TTC549 (cell line): ENCODE data around the gene CWC27.

Experiments used
- FAIRE-seq: peaks from 2 replicates; lab custom pipeline; 2012; peaks lifted over from hg19 to GRCh38; lab: Jason Lieb, UNC

The CWC27 gene

DNA sequence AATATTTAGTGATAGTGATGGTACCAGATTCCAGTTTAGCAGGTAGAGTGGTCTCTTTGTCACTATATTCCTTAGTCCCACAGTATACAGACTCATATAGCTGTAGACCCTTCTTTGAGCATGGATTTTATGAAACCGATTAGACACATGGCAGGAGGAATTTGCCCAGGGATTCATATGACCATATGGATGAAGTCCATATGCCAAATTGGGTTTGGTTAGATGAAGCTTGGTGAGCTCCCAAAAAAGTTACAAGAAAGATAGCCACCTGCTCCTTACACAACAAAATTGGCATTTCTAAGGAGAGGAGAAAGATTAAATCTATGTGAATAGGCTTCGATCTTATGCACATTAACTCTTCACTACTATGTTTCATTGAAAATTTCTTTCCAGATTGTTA is 211.4 kb downstream of the CWC27 start:
- FAIRE-seq, result no peak

- no peak for FAIRE-seq
Measured at GRCh38 chr5:64987768-64988167, 219.0 kb downstream of the CWC27 start.

DNA sequence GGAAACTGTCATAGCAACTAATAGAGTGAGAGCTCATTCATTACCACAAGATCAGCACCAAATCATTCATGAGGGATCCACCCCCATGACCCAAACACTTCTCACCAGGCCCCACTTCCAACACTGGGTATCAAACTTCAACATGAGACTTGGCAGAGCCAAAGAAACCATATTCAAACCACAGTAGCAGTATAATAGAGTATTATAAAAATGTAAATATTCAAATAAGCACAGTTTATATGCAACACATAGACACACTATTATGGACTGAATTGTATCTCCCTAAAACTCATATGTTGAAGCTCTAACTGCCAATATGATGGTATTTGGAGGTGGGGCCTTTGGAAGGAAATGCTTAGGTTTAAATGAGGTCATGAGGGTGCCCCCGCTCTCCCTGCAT is 240.5 kb downstream of the CWC27 start:
- no peak for FAIRE-seq

GRCh38 chr5:65010841-65011240 is 242.1 kb downstream of the CWC27 start:
- FAIRE-seq, result no peak

GRCh38 chr5:65012301-65012892 is 243.7 kb downstream of the CWC27 start:
- no peak for FAIRE-seq

- no peak for FAIRE-seq
Measured at GRCh38 chr5:65013166-65013565, 244.4 kb downstream of the CWC27 start.

- peak; percentile 99 for FAIRE-seq
Measured at GRCh38 chr5:65014769-65015168, 246.0 kb downstream of the CWC27 start.

DNA sequence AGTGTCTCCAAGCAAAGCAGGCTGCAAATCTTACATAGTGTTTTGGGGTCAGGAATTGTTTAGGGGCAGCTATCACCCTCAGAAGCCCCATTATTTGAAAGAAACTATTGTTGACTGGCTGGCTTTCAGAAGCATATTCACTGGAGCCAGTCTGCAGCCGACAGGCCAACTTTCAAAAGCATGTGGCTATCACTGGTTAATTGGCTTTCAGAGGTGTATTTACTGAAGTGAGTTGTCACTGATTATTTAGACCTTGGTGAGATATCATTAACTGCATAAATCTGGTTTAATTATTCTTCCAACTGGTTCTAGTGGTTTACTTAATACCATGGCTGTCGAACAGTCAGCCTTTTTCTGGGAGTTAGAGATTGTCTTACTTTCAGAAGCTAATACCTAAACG is 247.0 kb downstream of the CWC27 start:
- FAIRE-seq, result no peak

DNA sequence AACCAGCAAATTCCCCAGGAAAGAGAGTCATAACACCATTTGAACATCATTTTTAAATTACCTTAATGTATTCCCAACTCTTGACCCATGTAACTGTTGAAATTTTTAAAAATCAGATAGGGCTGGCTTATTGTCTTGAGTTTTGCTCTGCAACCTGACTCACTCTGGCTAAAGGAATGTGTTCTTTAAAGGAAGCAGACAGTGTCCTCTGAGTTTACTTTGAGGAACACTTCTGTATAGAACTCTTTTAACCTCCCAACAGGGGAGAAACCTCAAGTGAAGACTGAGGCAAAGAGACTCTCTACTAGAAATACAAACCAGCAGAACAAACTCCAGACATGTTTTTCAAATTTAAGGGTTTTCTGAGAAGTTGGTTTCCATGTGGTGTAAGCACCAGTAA is 248.9 kb downstream of the CWC27 start:
- no peak for FAIRE-seq

- no peak for FAIRE-seq
Measured at GRCh38 chr5:65018763-65019162, 250.0 kb downstream of the CWC27 start.

GRCh38 chr5:65020492-65020891 is 251.8 kb downstream of the CWC27 start:
- FAIRE-seq, result no peak

GRCh38 chr5:65021527-65022226 is 252.9 kb downstream of the CWC27 start:
- no peak for FAIRE-seq

DNA sequence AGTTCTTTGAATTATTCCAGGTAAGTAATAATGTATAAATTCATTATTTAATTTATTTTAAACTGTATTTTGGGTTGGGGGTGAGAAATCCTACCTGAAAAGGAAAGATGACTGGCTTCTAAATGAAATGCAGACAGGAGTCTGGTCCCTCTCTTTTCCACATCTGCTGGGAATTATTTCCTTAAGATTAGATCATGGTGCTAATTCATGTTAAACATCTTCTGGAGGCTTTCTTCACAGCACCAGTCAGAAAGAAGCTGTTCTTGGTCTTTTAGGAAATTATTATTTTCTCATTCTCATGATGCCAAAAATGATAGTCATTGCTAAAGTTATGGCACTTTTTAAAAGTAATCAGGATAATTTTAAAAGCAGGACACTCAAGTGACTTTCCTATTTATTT is 254.2 kb downstream of the CWC27 start:
- FAIRE-seq, result no peak

DNA sequence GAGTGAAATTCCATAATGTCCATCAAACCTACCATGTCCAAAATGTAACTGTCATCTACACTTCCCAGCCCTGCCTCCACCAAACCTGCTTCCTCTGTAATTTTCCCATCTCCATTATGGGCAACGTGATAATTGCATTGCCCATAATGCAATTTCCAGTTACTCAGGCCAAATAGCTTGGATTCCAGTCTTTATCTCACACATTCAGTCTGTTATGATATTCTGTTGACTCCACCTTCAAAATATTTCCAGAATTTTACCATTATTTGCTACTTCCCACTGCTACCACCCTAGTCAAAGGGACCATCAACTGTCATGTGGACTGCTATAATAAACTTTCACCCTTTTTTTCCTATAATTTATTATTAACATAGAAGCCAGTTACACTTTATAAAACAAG is 256.0 kb downstream of the CWC27 start:
- FAIRE-seq, result no peak

DNA sequence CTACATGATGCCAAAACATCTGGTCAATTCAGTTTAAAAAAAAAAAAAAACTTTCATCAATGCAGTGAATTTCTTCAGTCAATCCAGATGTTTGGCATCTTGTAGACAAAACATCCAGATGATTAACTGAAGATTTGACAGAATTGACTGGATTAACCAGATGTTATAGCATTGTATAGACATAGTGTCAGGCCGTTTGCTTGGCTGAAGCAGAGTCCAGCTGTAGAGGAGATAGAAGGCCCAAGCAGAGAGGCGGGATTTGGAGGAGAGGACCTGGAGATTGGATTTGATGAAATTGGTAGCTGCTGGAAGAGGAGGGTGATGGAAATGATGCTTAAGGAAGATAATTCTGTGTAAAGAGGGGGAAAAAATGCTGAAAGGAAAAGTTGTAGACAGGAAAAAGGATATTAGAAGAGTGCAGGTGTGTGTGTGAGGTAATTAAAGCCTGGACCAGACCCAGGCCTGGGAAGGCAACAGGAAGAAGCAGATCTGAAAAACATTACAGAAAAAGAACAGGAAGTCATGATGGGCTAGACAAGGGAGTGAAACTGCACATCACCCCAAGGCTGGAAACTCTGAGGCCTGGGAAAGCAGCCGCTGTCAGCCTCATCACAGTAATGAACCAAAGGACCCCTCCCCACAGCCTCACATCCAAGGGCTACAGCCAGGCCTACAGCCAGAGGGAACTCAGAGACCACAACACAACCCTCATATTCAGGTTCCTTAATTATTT is 258.3 kb downstream of the CWC27 start:
- FAIRE-seq, result no peak

DNA sequence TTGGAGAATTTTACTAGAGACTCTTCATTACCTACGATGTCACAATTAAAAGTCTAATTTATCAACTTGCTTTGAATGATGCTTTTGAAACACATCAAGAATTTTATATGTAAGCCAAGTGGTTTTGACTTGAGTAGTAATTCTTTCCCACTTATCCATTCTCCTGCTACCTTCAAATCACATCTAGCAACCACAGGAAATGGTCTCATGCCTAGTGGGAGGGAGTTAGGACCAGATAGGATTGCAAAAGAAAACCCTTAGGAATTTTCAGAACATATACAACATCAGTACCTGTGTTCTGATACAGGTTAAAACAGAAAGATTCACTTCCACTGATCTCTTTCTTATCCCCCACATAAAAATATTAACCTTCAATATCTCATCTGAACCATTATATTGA is 260.4 kb downstream of the CWC27 start:
- FAIRE-seq, result no peak

GRCh38 chr5:65030056-65030455 is 261.3 kb downstream of the CWC27 start:
- no peak for FAIRE-seq

GRCh38 chr5:65032250-65032649 is 263.5 kb downstream of the CWC27 start:
- no peak for FAIRE-seq

- no peak for FAIRE-seq
Measured at GRCh38 chr5:65034029-65034812, 265.5 kb downstream of the CWC27 start.

DNA sequence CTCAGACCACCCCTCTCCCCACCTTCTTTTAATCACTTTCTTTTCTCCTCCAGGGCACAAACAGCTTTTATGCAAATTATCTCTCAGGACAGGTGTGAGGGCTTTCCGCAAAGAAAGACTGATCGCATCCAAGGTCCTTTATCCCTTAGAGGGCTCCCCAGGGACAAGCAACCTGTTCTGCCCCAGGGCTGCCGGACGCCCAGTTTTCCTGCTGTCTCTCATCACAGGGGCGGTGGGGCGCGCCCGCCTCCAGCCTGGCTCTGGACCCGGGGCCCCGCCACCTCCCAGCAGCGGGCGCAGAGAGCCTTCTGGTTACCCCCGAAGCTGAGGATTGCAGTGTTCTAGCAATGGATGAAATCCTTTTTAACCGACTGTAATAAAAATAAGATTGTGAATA is 266.1 kb downstream of the CWC27 start:
- FAIRE-seq, result no peak

GRCh38 chr5:65035211-65036206 is 266.8 kb downstream of the CWC27 start:
- peak; percentile 86 for FAIRE-seq
